ENCODE data around the gene CPNE2.

The CPNE2 gene

GRCh38 chr16:57163842-57164241 lies 71.5 kb downstream of the CPNE2 start:
- in situ Hi-C loops (cut with MboI; ENCODE audit: low sequenced_read_pairs) = loop anchor here (10.0 to 25.0 kb wide), 2 partner anchors 79 to 202 kb away; partner anchors contain the start of gene CETP

GRCh38 chr16:57165483-57165882 lies 73.1 kb downstream of the CPNE2 start:
- in situ Hi-C loops (cut with MboI; ENCODE audit: low sequenced_read_pairs) = loop anchor here (10.0 to 25.0 kb wide), 2 partner anchors 81 to 203 kb away; partner anchors contain the start of gene CETP

DNA sequence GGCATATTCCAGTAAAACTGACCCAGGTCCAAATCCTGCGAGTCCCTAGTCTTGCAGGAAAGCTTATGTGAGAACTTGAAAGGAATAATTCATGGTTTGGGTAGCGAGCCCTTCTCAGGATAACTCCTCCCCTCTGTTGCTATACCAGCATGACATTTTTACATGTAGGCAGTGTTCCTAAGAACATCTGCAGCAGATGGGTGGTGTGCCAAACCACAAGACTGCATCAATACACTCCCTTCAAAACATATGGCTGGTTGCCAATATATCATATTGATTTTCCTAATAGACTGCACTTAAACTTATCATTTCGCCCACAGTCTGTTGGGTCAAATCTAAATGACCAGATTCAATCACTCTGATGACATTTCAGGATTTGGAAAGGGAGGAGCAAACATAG lies 73.6 kb downstream of the CPNE2 start:
- in situ Hi-C loops (cut with MboI; ENCODE audit: low sequenced_read_pairs) = loop anchor here (10.0 to 25.0 kb wide), 2 partner anchors 81 to 204 kb away; partner anchors contain the start of gene CETP

GRCh38 chr16:57166451-57166850 lies 74.1 kb downstream of the CPNE2 start:
- in situ Hi-C loops (cut with MboI; ENCODE audit: low sequenced_read_pairs) = loop anchor here (10.0 to 25.0 kb wide), 2 partner anchors 82 to 204 kb away; partner anchors contain the start of gene CETP

- in situ Hi-C loops (cut with MboI; ENCODE audit: low sequenced_read_pairs) = loop anchor here (10.0 to 25.0 kb wide), 2 partner anchors 82 to 205 kb away; partner anchors contain the start of gene CETP
Observed at GRCh38 chr16:57166951-57167350, 74.6 kb downstream of the CPNE2 start.

GRCh38 chr16:57167538-57167937 lies 75.2 kb downstream of the CPNE2 start:
- in situ Hi-C loops (cut with MboI; ENCODE audit: low sequenced_read_pairs) = loop anchor here (10.0 to 25.0 kb wide), 2 partner anchors 83 to 205 kb away; partner anchors contain the start of gene CETP

DNA sequence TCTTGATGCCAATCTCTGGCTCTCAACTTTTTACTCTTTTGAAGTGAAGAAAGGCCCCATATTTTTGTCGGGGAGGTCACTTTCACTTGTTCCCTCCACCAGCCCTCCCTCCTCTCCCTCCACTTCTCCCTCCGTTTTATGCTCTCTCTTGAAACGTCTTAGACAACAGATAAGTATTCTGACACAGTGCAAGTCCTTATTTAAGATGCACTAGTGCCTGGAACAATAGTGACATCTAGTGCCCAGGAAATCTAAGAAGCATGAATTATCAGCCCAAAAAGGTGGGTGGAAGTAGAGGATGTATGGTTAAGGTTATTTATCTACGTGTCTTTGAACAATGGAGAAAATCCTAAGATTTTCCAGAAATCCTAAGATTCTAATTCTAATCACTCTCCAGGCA lies 75.6 kb downstream of the CPNE2 start:
- in situ Hi-C loops (cut with MboI; ENCODE audit: low sequenced_read_pairs) = loop anchor here (10.0 to 25.0 kb wide), 2 partner anchors 83 to 206 kb away; partner anchors contain the start of gene CETP

DNA sequence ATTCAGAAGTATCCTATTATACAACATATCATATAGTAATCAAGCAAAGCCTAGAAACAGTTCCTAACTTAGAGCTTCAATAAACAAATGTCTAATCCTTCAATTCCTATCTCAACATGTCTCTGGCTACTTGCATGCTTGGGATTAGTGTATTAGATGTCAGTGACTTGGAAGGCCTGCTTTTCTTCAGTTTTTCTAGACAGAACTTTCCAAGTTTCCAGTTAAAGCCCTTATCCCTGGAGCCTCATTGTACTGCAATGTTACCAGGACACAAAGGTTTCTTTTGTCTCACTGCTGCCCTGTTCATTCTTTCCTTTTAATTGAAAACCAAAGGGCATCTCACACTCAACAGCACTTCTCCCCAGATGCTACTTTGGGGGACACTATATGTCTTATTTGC lies 76.9 kb downstream of the CPNE2 start:
- in situ Hi-C loops (cut with MboI; ENCODE audit: low sequenced_read_pairs) = loop anchor here (10.0 to 25.0 kb wide), 2 partner anchors 85 to 207 kb away; partner anchors contain the start of gene CETP

DNA sequence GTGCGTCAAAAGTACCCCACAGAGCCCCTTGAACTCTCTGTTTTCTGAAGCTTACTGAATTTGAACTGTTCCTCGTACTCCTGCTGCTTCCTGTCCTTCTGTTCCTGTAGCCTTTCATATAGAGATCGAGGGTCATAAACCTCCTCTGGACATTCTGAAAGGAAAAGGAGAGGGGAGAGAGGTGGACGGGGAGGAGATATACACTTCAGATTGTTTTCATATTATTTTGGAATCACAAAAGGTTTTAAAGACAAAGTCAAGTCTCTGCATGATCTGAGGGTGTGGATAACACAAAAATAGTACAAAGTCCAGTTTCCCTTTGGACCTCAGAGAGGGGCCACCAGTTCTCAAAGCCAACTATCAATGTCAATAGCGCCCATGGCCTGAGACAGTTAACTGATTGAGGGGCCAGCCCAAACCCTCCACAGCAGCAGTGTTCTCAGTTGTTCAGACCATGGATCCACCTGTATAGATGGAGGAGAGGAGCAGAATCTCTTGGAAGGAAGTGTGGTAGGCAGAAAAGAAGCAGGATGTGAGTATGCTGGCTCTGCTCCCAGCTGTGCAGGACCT lies 80.4 kb downstream of the CPNE2 start:
- in situ Hi-C loops (cut with MboI; ENCODE audit: low sequenced_read_pairs) = loop anchor here (25.0 kb wide), 1 partner anchor 211 kb away; the partner anchor contains the start of gene CETP

DNA sequence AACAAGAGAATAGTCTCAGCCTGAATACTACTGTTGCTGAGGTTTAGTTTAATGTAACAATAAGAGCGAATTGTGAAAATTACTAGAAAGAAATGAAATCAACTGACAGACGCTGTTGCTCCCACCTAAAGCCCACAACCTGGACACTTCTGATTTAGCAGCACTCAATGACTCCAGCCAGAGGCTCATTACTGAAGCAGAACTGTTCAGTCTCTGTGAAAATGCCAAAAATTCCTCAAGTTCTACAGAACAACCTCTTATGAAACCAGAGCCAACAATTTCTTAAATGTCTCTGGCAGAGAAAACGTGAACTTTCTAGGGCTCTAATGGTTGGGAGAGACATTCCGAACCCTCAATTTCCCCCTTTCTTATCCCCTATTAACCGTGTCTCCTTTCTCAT lies 83.5 kb downstream of the CPNE2 start:
- in situ Hi-C loops (cut with MboI; ENCODE audit: low sequenced_read_pairs) = no loop called here

GRCh38 chr16:57178196-57178595 lies 85.8 kb downstream of the CPNE2 start:
- in situ Hi-C loops (cut with MboI; ENCODE audit: low sequenced_read_pairs) = no loop called here

- in situ Hi-C loops (cut with MboI; ENCODE audit: low sequenced_read_pairs) = no loop called here
Observed at GRCh38 chr16:57178793-57179212, 86.4 kb downstream of the CPNE2 start.

GRCh38 chr16:57179215-57179828 lies 86.9 kb downstream of the CPNE2 start:
- in situ Hi-C loops (cut with MboI; ENCODE audit: low sequenced_read_pairs) = no loop called here

DNA sequence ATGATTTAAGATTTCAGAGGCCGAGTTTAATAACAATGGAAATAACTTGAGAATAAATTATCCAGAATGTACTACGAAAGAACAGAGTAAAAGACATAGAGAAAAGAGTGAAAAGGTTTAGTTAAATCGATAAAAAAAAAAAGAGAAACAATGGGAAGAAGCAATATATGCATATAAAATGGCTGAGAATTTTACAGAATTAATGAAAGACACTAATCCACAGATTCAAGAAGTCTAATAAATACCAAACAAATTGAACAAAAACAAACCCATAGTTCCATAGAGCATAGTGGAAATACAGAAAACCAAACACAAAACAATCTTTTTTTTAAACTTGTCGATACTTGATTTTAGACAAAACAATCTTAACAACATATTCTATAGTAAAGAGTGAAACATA lies 91.7 kb downstream of the CPNE2 start:
- in situ Hi-C loops (cut with MboI; ENCODE audit: low sequenced_read_pairs) = no loop called here

GRCh38 chr16:57184887-57185445 lies 92.6 kb downstream of the CPNE2 start:
- in situ Hi-C loops (cut with MboI; ENCODE audit: low sequenced_read_pairs) = no loop called here

DNA sequence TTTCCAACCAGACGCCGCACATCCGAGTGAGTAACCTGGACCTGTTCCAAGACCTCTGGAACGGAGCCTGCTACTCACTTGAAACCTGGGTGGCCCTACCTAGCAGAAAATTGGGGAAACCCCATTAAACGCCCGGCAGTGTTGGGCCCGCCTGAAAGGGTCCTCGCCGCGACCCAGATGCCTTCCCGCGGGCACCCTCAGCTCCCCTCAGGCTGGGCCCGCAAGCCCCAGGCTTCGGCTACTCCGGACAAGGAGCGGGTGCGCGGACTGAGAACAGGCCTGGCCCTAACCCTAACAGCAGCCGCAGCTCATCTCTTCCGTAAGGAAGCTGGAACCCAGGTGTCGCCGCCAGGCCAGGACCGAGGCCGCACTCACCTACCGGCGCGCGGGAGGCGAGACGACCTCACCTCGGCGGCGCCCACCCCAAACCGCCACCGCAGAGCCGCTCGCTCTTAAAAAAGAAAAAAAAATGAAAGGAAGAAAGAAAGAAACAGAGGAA lies 93.1 kb downstream of the CPNE2 start:
- in situ Hi-C loops (cut with MboI; ENCODE audit: low sequenced_read_pairs) = no loop called here

DNA sequence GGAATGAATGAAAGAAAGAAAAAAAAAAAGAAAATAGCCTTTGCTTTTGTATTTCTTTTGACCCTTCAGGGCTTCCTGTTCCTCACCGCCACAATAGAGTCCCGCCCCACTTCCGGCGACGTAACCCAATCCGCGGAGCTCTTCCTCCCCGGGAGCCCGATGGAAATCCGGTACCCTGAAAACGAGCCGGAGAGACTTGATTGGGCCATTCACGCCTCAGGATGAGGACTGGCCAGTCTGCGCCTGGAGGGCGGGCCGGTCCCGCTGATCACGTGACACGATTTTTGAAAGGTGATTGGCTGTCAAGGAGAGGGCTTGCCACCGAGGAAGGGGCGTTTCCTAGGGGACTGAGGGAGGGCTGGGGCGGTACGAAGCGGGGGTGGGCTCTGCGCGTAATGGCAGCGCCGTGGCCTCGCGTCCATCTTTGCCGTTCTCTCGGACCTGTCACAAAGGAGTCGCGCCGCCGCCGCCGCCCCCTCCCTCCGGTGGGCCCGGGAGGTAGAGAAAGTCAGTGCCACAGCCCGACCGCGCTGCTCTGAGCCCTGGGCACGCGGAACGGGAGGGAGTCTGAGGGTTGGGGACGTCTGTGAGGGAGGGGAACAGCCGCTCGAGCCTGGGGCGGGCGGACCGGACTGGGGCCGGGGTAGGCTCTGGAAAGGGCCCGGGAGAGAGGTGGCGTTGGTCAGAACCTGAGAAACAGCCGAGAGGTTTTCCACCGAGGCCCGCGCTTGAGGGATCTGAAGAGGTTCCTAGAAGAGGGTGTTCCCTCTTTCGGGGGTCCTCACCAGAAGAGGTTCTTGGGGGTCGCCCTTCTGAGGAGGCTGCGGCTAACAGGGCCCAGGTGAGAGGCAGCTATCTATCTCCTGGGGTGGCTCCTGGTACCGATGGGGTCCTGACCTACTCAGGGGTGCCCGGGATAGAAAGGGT lies 93.8 kb downstream of the CPNE2 start, which contains the start of the genes PSME3IP1 and RSPRY1:
Gene PSME3IP1 (minus strand): TSS at position 95 of the 927 bp plus-strand sequence. CDS start 12,185 bp downstream, outside the sequence.
Gene RSPRY1 (plus strand): TSS at position 385 of the 927 bp plus-strand sequence. CDS start 18,330 bp downstream, outside the sequence.
- in situ Hi-C loops (cut with MboI; ENCODE audit: low sequenced_read_pairs) = no loop called here

- in situ Hi-C loops (cut with MboI; ENCODE audit: low sequenced_read_pairs) = no loop called here
Observed at GRCh38 chr16:57186872-57187854, 94.8 kb downstream of the CPNE2 start.

Measured in HL-60/S4 treated with retinoic acid at 250 ng/mL for 4 days and 3 days (cell line).